Measurements from ENCODE around the gene JAKMIP1. TPM values are rescaled to one million over a fixed set of nuclear protein-coding genes. Genes with fewer than 3 reads are reported as not detected.

JAKMIP1 gene
- total RNA-seq, 4 donors from 2014 or later = not detected

- intact Hi-C loops (cut with DNase I; ENCODE audit: low total_unique reads) = no loop called here
- DNase-seq (ENCODE audit: low spot score in 2 of 2) = no peak
- H3K4me3 ChIP-seq (ENCODE audit: low read depth, poor library complexity, severe bottlenecking) = no peak overlapping the region
- TF ChIP-seq CTCF (IDR thresholded peaks at IDR 0.05) (no peak), POLR2A (IDR thresholded peaks at IDR 0.05) (no peak)
- 68 to 70% methylated on average over 11 of the region's 11 CpGs for WGBS, 2 donors
These were observed 65.6 kb downstream of the JAKMIP1 start for GRCh38 chr4:6134612-6135220.

GRCh38 chr4:6132716-6133115, 67.6 kb downstream of the JAKMIP1 start:
- WGBS, 2 donors = 46 to 62% methylated on average over 2 of the region's 2 CpGs
- H3K4me3 ChIP-seq (ENCODE audit: low read depth, poor library complexity, severe bottlenecking) = no peak overlapping the region
- intact Hi-C loops (cut with DNase I; ENCODE audit: low total_unique reads) = no loop called here
- no peak for DNase-seq (ENCODE audit: low spot score in 2 of 2)
- TF ChIP-seq POLR2A (IDR thresholded peaks at IDR 0.05) (no peak), CTCF (IDR thresholded peaks at IDR 0.05) (no peak)

GRCh38 chr4:6128221-6128850, 72.0 kb downstream of the JAKMIP1 start:
- H3K4me3 ChIP-seq (ENCODE audit: low read depth, poor library complexity, severe bottlenecking) = no peak overlapping the region
- intact Hi-C loops (cut with DNase I; ENCODE audit: low total_unique reads) = no loop called here
- DNase-seq (ENCODE audit: low spot score in 2 of 2) = no peak
- TF ChIP-seq POLR2A (IDR thresholded peaks at IDR 0.05) (no peak), CTCF (IDR thresholded peaks at IDR 0.05) (no peak)
- WGBS, 2 donors = 67 to 72% methylated on average over 11 of the region's 11 CpGs

GRCh38 chr4:6126971-6127745, 73.2 kb downstream of the JAKMIP1 start:
- DNase-seq (ENCODE audit: low spot score in 2 of 2) = no peak
- WGBS, 2 donors = 73 to 78% methylated on average over 20 of the region's 20 CpGs

GRCh38 chr4:6125103-6125651, 75.2 kb downstream of the JAKMIP1 start:
- DNase-seq (ENCODE audit: low spot score in 2 of 2) = peak in 1 of 2 donors; percentile 72
- 65 to 71% methylated on average over 5 of the region's 5 CpGs for WGBS, 2 donors
- intact Hi-C loops (cut with DNase I; ENCODE audit: low total_unique reads) = no loop called here
- TF ChIP-seq CTCF (IDR thresholded peaks at IDR 0.05) (no peak), POLR2A (IDR thresholded peaks at IDR 0.05) (no peak)
- H3K4me3 ChIP-seq (ENCODE audit: low read depth, poor library complexity, severe bottlenecking) = no peak overlapping the region

More at GRCh38 chr4:6126971-6127745, 73.2 kb downstream of the JAKMIP1 start:
- TF ChIP-seq POLR2A (IDR thresholded peaks at IDR 0.05) (no peak), CTCF (IDR thresholded peaks at IDR 0.05) (no peak)
- intact Hi-C loops (cut with DNase I; ENCODE audit: low total_unique reads) = no loop called here
- no peak overlapping the region for H3K4me3 ChIP-seq (ENCODE audit: low read depth, poor library complexity, severe bottlenecking)

Measured in lower leg skin (tissue), 4 donors.